HepG2 (cell line): Measurements from ENCODE around the gene KAT14. TPM values are rescaled to one million over a fixed set of nuclear protein-coding genes. Genes with fewer than 3 reads are reported as not detected.

Experiments
- EEA1 ChIP-seq: sonication (generic); formaldehyde crosslinking; IDR thresholded peaks from 2 replicates; pipeline ENCODE4 v1.5.1; 2020; ENCODE audit warnings: mild to moderate bottlenecking, missing genetic modification reagents, borderline replicate concordance
- HMGXB4 ChIP-seq, 2 experiments: sonication (generic) in 1 of 2; formaldehyde crosslinking in 1 of 2; IDR thresholded peaks; 2 replicates each; pipeline versions ENCODE4 v1.4.0 to v1.6.1; 2018 to 2020; ENCODE audit warnings: missing genetic modification reagents in 2 of 2, borderline replicate concordance in 1 of 2, low read depth in 1 of 2, mild to moderate bottlenecking in 1 of 2, missing biosample characterization in 1 of 2
- HNRNPH1 ChIP-seq: fragments of 200-400 bp; formaldehyde crosslinking; optimal IDR thresholded peaks from 2 replicates; pipeline ENCODE3; 2017; ENCODE audit warnings: mild to moderate bottlenecking, low read depth, low read length
- IRF2 ChIP-seq: IDR thresholded peaks from 2 replicates; pipeline ENCODE4 v1.6.1; 2018; ENCODE audit warnings: missing genetic modification reagents, missing compliant biosample characterization
- ISX ChIP-seq: sonication (generic); formaldehyde crosslinking; conservative IDR thresholded peaks from 2 replicates; pipeline ENCODE4 v1.5.0; 2020; ENCODE audit warnings: missing genetic modification reagents
- KLF9 ChIP-seq: IDR thresholded peaks from 2 replicates; pipeline ENCODE4 v1.6.1; 2016; ENCODE audit warnings: low read depth
- KMT2B ChIP-seq: IDR thresholded peaks from 2 replicates; pipeline ENCODE4 v1.6.1; 2016; ENCODE audit warnings: missing genetic modification reagents, missing compliant biosample characterization
- MLLT10 ChIP-seq: sonication (generic); formaldehyde crosslinking; IDR thresholded peaks from 2 replicates; pipeline ENCODE4 v1.4.0; 2020; ENCODE audit warnings: missing genetic modification reagents
- NAIF1 ChIP-seq: sonication (generic); formaldehyde crosslinking; IDR thresholded peaks from 2 replicates; pipeline ENCODE4 v1.5.0; 2020; ENCODE audit warnings: mild to moderate bottlenecking, missing genetic modification reagents, borderline replicate concordance
- NFATC3 ChIP-seq: sonication (generic); formaldehyde crosslinking; IDR thresholded peaks from 2 replicates; pipeline ENCODE4 v1.5.1; 2020; ENCODE audit warnings: mild to moderate bottlenecking, missing genetic modification reagents
- RBM22 ChIP-seq: fragments of 200-400 bp; formaldehyde crosslinking; optimal IDR thresholded peaks from 2 replicates; pipeline ENCODE3; 2017; ENCODE audit warnings: mild to moderate bottlenecking, low read length, moderate library complexity
- REST ChIP-seq, 2 experiments: IDR thresholded peaks; 2 replicates each; pipeline ENCODE4 v1.6.1; 2011 to 2012; ENCODE audit warnings: low read length in 2 of 2, borderline replicate concordance in 1 of 2, low read depth in 1 of 2, mild to moderate bottlenecking in 1 of 2, moderate library complexity in 1 of 2
- RFX3 ChIP-seq: IDR thresholded peaks from 2 replicates; pipeline ENCODE4 v1.6.1; 2016; ENCODE audit warnings: missing biosample characterization, missing genetic modification reagents
- SOX5 ChIP-seq: IDR thresholded peaks from 2 replicates; pipeline ENCODE4 v1.6.1; 2016; ENCODE audit warnings: borderline replicate concordance
- ZFP36 ChIP-seq: fragments of 150-350 bp; IDR thresholded peaks from 2 replicates; pipeline ENCODE4 v1.6.1; 2018; ENCODE audit warnings: borderline replicate concordance, low read length, low read depth; ENCODE audit not compliant: partially characterized antibody
- ZFP41 ChIP-seq: sonication (generic); formaldehyde crosslinking; IDR thresholded peaks from 2 replicates; pipeline ENCODE4 v1.4.0; 2020; ENCODE audit warnings: mild to moderate bottlenecking, missing genetic modification reagents, borderline replicate concordance
- ZKSCAN5 ChIP-seq: sonication (generic); formaldehyde crosslinking; IDR thresholded peaks from 2 replicates; pipeline ENCODE4 v1.5.1; 2020; ENCODE audit warnings: mild to moderate bottlenecking, missing genetic modification reagents
- ZMYM2 ChIP-seq: sonication (generic); formaldehyde crosslinking; IDR thresholded peaks from 2 replicates; pipeline ENCODE4 v1.8.0; 2022; ENCODE audit warnings: mild to moderate bottlenecking, missing genetic modification reagents
- ZNF615 ChIP-seq: sonication (generic); formaldehyde crosslinking; IDR thresholded peaks from 2 replicates; pipeline ENCODE4 v1.5.0; 2020; ENCODE audit warnings: mild to moderate bottlenecking, missing genetic modification reagents, borderline replicate concordance
- polyA plus RNA-seq, 8 experiments: library from polyadenylated mRNA; depleted of rRNA in 3 of 8; stranded (reverse) in 7 of 8; unstranded in 1 of 8; fragments of >200 nt; fragmentation: Illumina TruSeq in 4 of 8; extraction: Trizol in 4 of 8; gene quantifications; 2 replicates each; pipeline versions ENCODE4 v1.2.1 to v1.2.3, GENCODE V29; 2011 to 2016; ENCODE audit warnings: low read depth in 4 of 8, missing spikeins in 1 of 8, mixed read lengths in 1 of 8; ENCODE audit not compliant: insufficient read depth in 1 of 8
- total RNA-seq, 5 experiments: library from RNA; depleted of rRNA; stranded (reverse); fragments of >200 nt; fragmentation: Illumina TruSeq; extraction: Trizol; gene quantifications; 2 replicates each; pipeline ENCODE4 v1.2.3, GENCODE V29; 2016; ENCODE audit warnings: low read depth in 1 of 5
- TF ChIP-seq, protein P1 (sequence below): sonication (generic); formaldehyde crosslinking; conservative IDR thresholded peaks from 2 replicates; pipeline ENCODE4 v1.8.0; 2022; ENCODE audit warnings: mild to moderate bottlenecking, moderate library complexity, missing genetic modification reagents
- TF ChIP-seq, protein P2 (sequence below): sonication (generic); formaldehyde crosslinking; IDR thresholded peaks from 2 replicates; pipeline ENCODE4 v1.4.0; 2020; ENCODE audit warnings: missing genetic modification reagents; ENCODE audit errors: not compliant biosample characterization

Gene KAT14
- total and polyA plus RNA-seq, 2 of the 13 experiments (the other 11 are each of a cell fraction or from before 2014, with no cell fraction given) = 5.1 to 15.1 TPM

GRCh38 chr20:18137412-18138265, at the start of gene KAT14, which contains the start of gene PET117 (continued):
- TF ChIP-seq SOX5 (CRISPR knock-in tag) = peak; percentile 83
- TF ChIP-seq, protein P1, sequence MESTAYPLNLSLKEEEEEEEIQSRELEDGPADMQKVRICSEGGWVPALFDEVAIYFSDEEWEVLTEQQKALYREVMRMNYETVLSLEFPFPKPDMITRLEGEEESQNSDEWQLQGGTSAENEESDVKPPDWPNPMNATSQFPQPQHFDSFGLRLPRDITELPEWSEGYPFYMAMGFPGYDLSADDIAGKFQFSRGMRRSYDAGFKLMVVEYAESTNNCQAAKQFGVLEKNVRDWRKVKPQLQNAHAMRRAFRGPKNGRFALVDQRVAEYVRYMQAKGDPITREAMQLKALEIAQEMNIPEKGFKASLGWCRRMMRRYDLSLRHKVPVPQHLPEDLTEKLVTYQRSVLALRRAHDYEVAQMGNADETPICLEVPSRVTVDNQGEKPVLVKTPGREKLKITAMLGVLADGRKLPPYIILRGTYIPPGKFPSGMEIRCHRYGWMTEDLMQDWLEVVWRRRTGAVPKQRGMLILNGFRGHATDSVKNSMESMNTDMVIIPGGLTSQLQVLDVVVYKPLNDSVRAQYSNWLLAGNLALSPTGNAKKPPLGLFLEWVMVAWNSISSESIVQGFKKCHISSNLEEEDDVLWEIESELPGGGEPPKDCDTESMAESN (CRISPR knock-in tag) = peak; percentile 99
- TF ChIP-seq ZFP36 = no peak
- peak; percentile 99 for TF ChIP-seq NAIF1 (CRISPR knock-in tag)
- peak; percentile 99 for TF ChIP-seq HMGXB4 (CRISPR knock-in tag; IDR thresholded peaks at IDR 0.05; ENCODE audit: borderline replicate concordance in 1 of 2, low read depth in 1 of 2)
- TF ChIP-seq ZNF615 (CRISPR knock-in tag) = peak; percentile 72
- TF ChIP-seq REST (IDR thresholded peaks at IDR 0.05; ENCODE audit: borderline replicate concordance in 1 of 2, low read depth in 1 of 2, low read length in 2 of 2) = peak in 1 of 2 experiments; percentile 8; a peak in 1 of 4 replicates
- no peak for TF ChIP-seq KLF9 (CRISPR knock-in tag)
- peak; percentile 99 for TF ChIP-seq ZFP41 (CRISPR knock-in tag)
- no peak for TF ChIP-seq RFX3 (CRISPR knock-in tag)
- TF ChIP-seq ZKSCAN5 (CRISPR knock-in tag) = no peak
- TF ChIP-seq IRF2 = peak; percentile 91
- TF ChIP-seq, protein P2, sequence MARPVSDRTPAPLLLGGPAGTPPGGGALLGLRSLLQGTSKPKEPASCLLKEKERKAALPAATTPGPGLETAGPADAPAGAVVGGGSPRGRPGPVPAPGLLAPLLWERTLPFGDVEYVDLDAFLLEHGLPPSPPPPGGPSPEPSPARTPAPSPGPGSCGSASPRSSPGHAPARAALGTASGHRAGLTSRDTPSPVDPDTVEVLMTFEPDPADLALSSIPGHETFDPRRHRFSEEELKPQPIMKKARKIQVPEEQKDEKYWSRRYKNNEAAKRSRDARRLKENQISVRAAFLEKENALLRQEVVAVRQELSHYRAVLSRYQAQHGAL (CRISPR knock-in tag) = peak; percentile 95
- TF ChIP-seq EEA1 (CRISPR knock-in tag) = peak; percentile 98
- TF ChIP-seq ZMYM2 (CRISPR knock-in tag) = 0 out of 2 replicates have a peak, but pooled peaks have one; percentile 46
- TF ChIP-seq HNRNPH1 = no peak
- peak; percentile 99 for TF ChIP-seq KMT2B (CRISPR knock-in tag)
- peak; percentile 97 for TF ChIP-seq NFATC3 (CRISPR knock-in tag)
- no peak for TF ChIP-seq MLLT10 (CRISPR knock-in tag)
- peak; percentile 98 for TF ChIP-seq ISX (CRISPR knock-in tag)
- no peak for TF ChIP-seq RBM22
